HG02884 (cell line): ENCODE results near the gene DSCAML1.

Source experiments
- ATAC-seq: cut with Tn5 transposase; IDR thresholded peaks from one replicate; pipeline ENCODE4 v1.9.1; 2021; ENCODE audit warnings: mild to moderate bottlenecking, moderate library complexity; ENCODE audit not compliant: unreplicated experiment

Gene DSCAML1

DNA sequence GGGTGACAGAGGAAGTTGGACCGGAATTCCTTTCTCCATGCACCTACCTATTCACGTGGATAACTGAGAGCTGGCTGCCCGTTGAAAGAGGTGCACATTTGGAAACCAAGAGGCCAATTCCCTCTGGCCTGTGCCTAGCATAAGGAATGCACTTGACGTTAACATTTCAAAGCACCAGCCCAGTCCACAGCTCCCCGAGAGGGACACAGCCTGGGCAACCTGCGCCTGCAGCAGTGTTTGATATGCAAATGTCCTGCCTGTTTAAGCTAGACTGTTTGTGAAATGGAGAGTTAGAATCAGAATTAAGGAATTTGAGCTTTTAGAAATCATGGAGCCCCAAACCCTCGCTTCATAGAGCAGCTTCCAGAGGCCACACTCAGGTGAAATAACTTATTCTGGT is 126.1 kb downstream of the DSCAML1 start:
- ATAC-seq: no peak

DNA sequence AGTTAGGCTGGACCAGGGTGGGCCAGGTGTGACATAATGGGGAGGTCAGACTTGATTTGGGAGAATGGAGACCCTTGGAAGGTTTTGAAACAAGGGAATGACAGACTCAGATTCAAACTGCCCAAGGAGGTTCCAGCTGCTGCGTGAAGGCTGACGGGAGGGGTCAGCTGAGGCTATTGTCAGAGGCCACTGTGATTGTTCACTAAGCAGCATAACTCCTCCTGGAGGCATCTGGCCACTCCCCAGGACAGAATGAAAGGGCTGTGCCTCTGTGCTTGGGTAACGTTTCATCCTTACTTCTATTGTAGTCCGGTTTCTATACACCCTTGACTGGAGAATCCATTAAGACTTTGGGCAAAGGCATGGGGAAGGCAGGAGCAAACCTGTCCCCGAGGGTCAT is 126.6 kb downstream of the DSCAML1 start:
- no peak for ATAC-seq

DNA sequence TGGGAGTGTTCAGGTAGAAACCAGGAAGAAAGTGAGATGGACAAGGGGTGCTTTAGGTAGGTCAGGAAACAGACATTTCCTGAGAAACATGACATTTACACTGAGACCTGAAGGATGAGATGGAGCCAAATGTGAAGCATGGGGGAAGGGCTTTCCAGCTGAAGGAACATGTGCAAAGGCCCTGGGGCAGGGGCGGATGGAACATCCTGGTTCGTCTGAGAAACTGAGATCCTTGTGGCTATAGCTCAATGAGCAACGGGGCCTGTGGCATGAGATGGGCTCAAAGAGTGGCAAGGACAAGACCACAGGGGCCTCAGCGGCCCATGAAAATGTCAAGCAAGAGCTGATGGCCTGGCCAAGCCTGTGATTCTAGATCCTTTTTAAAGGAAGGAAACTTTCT is 127.4 kb downstream of the DSCAML1 start:
- no peak for ATAC-seq

DNA sequence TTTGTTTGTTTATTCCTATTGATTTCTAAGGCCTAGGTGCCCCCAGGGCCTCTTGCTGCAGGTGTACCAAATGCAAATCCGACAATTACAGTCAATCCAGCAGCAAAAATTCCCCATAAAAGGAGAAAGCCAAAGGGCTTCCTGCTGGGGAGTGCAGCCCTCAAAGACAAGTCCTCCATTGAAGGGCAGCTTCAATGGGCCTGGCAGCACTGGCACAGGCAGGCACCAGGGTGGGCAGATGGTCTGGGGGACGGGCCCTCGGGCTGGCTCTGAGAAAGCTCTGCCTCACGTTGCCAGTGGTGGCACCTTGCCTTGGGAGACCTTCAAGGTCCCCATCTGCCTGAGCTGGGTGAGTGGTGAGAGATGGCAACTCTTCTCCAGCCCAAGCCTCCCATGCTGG is 128.0 kb downstream of the DSCAML1 start:
- ATAC-seq: no peak

DNA sequence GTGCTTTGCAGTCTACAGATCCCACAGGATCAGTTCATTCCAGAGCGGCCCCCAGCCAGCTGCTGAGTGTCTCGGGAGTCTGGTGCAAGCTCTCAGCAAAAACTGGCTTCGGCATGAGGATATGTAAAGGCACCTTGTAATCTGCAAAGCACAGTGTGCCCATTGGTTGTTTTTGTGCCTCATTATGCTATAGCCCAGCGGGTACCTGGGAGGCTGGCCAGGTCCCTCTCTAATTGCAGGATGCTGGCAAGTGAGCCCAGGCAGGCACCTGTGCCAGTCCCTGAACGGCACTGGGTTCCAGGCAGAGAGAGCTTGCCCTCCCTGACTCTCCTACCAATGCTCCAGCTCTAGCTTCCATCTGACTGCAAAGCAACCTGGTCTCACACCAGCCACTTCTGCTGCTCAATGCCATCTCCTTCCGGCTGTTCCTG is 128.7 kb downstream of the DSCAML1 start:
- no peak for ATAC-seq

DNA sequence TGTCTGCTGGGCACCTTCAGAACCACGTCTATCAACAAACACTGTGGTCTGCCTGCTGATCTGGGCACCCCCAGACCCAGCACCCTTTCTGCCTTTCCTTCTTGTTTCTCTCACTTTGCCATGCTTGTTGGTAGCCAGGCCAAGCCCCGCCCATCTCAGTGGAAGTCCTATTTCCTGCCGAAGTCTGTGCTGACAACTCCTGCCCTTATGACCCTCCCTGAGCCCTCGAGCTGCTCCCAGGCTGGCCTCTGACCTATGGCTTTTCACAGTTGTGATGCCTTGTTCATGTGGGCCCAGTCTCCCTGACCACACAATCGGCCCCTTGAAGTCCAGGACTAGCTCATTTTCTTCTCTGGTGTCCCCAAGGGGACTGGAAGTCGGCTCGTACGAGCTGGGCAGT is 132.1 kb downstream of the DSCAML1 start:
- ATAC-seq: no peak

DNA sequence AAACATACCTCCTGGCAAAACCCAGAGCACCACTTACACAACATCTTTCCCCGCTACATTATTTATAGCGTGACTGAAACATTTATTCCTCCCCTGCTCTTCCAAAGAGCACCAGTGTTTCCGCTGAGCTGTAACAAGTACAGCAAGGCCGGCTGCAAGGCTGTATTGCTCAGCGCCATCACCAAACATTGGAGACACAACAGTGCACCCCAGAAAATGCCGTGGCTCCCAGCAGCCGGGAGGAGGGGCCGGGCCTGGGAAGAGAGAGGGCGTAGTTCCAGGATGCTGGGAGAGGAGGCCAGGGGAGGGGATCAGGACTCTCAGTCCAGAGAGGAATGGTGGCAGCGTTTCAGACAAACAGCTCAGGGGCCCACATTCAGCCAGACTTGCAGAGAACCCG is 133.2 kb downstream of the DSCAML1 start:
- ATAC-seq: no peak

DNA sequence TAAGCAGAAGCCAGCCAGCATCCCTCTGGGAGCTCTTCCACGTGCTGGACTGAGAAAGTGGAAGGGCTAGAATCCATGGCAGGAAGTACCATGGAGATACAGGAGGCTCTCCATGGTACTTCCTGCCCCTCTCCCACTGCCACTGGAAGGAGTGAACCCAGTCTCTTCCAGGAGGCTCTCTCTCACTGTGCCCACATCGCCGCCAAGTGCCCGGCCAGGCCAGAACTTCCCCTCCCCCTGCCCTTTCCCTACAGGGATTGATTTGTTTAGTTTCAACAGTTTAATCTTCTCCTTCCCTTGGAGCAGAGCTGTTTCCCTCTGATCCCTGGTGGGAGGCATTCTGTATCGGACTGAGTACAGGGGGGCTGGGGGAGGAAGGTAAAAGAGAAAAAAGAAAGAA is 133.6 kb downstream of the DSCAML1 start:
- ATAC-seq: no peak

DNA sequence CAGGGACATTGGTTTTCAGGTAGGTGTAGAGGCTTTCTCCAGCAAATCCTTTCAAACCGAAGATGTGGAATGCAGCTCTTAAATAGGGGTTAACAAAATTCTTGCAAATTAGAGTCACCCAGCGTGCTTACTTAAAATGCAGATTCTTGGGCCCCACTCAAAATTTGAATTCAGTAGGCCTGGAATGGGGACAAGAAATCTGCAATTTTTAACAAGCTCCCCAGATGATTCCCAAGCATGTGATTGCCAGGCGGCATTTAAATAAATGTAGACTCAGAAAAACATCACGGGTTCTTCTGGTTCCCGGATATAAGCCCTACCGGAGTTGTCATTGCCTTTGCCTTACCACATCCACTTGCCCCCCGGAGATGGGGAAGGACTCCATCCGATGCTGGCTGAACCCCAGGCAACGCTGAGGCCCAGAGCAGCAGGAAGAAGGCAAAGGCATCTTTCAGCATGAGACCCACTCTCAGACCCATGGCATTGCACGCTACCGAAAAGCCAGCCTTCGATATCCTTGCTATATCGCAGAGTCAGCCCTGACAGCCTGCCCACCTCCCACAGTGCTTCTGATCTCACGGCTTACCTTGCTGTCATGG is 134.2 kb downstream of the DSCAML1 start:
- no peak for ATAC-seq

DNA sequence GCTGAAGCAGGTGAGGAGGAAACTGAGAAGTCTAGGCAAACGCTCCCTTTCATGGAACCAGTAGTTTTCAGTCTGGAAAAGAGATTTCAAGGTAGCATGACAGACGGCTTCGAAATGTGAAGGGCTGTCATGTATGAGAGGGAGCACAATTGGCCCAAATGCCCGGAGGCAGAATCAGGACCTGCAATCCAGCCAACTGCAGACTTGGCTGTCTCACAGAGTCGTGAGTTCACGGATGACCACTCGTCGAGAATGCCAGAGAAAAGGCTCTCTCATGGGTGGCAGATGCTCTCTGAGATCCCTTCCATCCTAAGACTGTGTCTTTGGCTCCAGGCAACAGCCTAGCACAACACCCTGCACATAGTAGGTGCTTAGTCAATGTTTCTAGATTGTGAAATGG is 134.8 kb downstream of the DSCAML1 start:
- no peak for ATAC-seq

DNA sequence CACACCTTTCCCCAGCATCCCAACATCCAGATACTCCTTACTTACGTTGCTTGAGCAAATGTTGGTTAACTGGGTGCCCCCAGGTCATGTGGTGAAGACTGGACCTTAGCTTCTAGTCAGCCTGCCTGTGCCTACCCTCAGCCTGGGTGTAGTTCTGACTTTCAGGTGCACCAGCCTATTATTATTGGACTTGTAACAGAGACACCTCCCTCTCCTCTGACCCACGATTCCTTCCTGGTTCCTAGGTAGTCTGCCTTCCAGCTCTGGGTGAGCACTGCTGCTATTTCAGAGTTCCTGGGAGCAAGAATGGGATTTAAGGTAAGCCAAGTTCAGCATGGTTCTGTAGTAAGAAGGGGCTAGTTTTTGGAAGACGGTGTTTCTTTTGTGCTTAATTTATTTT is 138.2 kb downstream of the DSCAML1 start:
- ATAC-seq: no peak

DNA sequence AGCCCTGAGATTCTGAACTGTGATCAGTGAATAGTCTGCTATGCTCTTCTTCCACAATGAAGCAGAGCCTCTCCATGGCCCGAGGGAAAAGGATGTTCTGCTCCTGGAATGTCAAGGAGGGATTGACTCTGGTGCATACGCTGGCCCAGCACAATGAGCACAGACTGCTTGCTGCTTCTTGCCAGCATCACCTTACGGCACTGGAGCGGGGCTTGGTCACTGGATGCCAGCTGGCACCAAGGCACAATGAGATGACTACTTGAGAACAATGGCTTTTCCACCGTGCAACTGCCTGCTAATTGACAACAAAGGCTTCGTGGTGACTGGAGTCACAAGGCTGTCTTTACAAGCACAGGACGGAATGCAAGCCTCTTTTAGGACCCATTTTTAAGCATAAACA is 139.2 kb downstream of the DSCAML1 start:
- no peak for ATAC-seq

DNA sequence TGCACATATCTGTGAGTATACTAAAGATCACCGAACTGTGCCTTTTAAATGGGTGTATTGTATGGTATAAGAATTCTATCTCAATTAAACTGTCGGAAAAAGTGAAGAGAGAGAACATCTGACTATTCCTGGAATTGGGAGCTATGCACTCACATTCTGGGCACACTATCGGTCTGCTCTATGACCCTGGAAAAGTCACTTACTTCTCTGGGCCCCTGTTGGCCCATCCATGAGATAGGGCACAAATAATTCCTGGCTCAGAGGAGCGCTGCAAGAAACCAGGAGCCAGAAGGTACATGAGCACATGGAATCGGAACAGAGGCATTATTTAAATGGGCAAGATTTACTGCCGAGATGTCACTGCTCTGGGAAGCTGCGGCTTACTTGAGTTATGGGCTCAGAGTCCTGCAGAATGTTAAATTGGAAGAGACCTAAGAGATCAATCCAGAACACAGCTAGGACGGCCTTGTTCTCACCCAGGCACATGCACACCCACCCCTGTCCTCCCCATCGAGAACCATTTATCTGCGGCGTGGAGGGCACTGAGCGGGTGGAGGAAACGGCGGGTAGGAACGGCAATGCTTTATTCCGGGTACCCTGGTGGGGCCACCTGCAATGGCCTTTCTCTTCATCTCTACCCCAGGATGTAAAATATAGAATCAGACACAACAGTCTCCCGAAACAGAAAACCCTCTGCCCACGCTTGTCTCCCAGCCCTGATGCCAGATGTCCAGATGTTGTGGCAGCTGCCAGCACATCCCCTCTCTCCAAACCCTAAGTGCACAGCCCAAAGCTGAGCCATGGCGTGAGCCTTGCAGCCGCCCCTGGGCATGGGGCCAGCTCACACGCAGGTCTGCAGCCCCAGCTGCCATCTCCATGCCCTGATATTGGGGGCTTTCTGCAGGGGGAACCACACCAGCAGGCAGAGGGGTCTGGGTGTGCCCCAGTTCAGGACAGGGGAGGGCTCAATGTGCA is 142.4 kb downstream of the DSCAML1 start:
- no peak for ATAC-seq

DNA sequence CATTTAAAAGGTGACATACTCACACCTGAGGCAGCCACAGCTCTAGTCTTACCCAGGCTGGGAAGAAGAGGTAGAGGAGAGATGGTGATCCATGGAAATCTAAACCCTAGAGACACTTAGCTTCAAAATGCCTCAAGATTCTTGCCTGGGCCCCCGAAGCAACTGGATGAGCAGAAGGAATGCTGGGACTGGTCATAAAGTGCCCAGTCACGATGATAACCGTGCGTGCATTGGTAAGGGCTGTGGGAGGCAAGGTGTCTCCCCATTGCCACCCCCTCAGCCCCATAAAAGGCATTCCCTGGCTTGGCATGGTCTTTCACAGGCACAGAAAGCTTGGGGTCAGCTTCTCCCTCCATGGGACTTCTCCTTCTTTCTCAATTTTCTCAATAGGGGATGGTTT is 144.5 kb downstream of the DSCAML1 start:
- ATAC-seq: no peak

DNA sequence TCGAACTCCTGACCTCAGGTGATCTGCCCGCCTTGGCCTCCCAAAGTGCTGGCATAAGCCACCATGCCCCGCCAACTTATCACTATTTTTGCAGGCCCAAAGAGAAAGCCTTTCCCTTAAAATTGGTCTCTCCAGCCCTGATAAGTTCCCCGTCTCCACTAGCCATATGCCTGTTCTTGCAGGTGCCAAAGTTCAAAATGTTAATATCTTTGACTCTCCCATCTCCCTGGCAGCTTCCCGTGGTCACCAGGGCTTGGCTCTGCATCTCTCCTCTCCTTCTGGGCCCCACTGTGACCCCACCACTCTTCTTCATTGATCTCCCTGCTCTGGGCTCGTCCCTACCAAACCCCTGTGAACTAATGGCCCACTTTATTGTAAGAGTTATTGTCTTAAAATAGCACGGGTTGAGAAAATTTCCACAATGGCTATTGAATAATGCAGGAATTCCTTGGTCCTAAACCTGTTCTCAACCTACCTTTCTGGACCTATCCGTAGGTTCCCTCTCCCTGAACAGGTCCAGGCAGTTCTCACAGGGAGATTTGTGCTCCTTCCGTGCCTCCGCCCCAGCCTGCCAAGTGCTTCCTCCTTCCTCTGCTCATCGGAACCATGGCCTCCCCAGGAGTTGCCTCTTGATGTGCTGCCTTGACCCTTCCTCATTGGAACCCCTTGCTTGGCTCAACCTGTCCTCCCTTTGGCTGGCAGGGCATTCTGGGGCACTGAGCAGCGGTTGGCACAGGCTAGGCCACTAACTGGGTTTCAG is 147.5 kb downstream of the DSCAML1 start:
- no peak for ATAC-seq

DNA sequence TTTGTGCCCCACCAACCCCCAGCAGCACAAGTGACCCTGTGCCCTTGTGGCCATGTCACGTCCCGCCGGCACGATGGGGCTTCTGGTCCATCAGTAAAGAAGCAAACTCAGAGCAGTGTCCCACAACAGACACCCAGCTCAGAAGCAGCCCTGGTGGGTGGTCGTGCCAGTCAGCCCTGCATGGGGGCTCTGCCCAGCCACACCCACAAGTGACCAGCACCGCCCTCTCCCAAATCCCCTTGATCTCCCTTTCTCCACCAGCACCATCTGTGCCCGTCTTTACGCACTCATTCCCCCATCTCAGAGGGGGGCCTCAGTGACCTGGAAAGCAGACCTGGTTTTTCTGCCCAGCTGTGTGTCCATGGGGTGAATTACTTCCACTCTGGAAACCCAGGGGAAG is 149.1 kb downstream of the DSCAML1 start:
- ATAC-seq: no peak

DNA sequence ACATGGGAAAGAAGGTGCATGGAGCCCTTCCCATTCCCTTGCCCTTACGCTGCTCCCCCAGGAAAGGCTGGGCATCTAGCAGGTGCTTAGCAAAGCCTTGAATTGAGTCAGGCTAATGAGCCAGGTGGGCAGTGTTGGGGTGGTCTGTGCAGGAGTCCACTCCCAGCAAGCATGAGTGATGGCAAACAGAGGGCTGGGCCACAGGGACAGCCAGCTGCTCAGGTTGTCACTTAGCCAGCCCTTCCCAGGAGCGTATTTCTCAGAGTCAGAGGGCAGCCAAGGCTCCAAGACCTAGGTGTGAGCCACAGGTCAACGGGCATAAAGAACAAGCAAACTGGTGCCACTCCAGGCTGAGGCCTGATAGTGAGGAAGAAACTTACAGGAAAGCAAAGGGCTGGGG is 149.8 kb downstream of the DSCAML1 start:
- ATAC-seq: no peak

DNA sequence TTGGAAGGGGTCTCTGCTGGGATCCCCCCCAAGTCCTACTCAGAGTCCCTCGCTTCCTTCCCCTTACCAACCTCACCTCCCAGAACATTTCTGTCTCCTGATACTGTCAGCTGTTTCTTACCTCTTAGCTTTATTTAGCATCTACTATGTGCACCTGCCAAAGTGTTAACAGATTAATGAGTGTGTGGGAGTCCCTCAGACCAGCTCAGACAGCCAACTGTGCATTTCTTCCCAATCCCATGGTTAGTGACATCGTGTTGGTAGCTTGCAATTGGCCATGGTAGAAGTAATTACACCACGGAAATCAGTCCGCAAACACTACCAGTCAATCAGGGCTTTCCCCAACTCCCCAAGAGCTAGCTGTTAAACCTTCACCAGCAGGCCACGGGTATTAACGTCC is 150.6 kb downstream of the DSCAML1 start:
- ATAC-seq: no peak

DNA sequence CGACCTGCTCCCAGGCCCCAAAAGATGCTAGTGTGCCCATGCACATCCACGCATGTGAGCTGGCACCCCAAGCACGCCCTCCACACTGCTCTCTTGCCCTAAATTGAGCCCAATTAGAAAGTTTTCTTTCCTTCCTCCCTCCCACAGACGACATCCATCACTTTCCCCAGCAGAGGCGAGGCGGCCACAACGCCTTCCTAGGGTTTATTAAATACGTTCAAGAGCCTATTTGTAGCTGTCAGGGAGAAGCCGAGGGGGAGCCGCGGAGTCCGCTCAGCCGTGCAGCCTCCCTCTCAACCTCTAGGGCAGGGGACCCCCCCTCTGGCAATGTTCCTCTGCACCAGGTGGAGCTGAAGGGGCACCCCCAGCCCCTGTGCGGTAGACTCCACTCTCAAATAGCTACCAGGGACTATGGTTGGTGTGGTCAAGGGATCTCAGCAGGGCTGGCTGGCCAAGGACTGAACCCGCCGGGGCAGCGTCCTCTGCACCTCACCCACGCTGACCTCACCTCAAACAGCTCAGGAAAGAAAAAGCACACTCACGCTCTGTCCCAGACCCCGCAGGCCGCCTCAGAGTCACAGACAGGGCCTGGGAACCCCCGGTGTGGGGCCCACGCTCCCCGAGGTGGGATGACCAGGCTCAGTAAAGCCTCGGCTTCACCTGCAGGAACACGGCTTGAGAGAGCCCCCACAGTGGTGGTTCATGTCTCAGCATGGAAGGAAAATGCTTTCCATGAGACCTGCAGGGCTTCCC is 152.4 kb downstream of the DSCAML1 start:
- ATAC-seq: no peak

DNA sequence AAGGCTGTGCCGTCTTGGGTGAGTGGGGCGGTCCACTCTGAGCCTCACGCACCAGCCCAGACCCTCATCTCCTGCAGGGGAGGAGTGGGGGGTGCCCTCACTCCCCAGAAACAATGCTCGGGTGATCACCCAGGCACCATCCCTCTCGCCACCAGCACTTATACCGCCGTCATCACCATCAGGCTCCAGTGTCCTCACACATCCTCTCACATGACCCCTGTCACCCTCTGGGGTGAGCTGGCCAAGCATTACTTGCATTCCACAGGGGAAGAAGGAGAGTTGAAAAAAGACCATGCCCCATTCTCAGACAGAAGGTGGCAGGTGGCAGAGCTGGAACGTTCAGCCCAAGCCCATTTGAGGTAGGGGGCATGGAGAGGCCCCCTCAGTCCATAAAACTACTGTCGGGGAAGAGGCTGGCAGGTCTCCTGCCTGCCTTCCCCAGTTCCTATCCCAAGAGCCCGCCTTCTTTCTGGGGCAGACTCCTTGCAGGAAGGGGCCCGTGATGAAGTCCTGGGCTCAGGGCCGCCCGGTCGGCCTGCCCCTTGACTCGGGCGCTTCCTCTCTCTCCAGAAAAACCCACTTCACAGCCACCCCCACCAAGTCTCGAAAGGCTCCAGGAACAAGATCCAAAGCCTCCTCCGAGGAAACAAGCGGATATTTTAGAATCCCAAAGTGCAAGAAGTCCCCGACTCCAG is 153.3 kb downstream of the DSCAML1 start:
- ATAC-seq: no peak
